ENCODE data around the gene CATSPERE. TPM values are rescaled to one million over a fixed set of nuclear protein-coding genes. Genes with fewer than 3 reads are reported as not detected.
A peak's percentile ranks its signal among the peaks of the same experiment; 100 is the strongest.

The CATSPERE gene
- total and polyA plus RNA-seq, 9 of the 15 experiments (the other 6 are each of a cell fraction or from before 2014, with no cell fraction given): 0.06 to 0.16 (median 0.09) TPM; not detected in 3

DNA sequence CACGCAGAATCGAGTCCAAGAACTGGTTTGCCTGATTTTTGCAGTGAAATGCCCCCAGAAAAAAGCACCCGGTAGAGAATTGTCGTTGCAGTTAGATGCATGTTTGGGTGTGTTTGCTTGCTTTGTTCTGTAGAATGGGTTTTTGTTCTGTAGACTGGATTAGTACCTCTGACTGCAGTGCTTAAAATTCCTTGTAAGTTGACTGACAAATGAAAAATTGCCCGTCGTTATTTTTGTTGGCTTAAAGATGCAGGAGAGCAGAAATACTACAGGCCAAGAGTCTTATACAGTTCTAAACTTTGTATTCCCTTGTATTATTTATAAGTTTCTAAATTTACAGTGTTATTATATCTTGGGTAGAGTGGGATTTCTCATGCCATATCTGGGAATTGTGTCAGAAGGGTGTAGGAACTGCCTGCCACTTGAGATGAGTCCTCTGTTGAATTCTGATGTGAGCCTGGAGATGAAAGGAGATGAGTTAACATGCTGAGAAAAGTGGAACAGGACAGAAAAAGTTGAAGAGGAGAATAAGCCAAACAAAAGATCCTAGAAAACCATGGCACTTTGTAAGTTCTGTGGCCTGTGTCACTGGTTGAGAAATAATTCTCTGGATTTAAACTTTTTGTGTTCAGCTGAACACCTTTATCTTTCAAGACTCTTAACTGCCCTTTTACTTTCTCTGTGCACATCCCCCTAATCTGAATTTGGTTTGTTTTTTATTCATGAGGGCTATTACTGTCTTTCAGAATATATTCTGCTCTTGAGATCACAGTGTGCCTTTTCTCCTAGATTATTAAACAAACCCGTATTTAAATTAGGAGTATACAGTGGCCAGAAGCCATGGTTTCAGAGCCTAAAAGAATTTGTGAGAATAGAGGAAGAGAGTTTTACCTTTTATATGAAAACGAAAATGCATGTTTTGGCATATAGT, 193.3 kb downstream of the CATSPERE start:
- H3K27ac ChIP-seq (ENCODE audit: extremely low read depth, low read depth, low read length): peak overlapping the region; percentile 77
- peak overlapping the region; percentile 95 to 100 for H3K9ac ChIP-seq (ENCODE audit: insufficient read depth in 1 of 2, low read depth in 2 of 2, low read length in 2 of 2)
- 0 out of 2 replicates have a peak overlapping the region, but pooled peaks have one; percentile 100 for H2AFZ ChIP-seq (ENCODE audit: low read depth, low read length)
- ChIA-PET CTCF (ENCODE audit: low intra/inter-chr PET ratio) (no interaction called here), POLR2A (interaction anchor here (0.7 to 1.0 kb wide), 3 partner anchors 34 to 486 kb away, joined by 3 read pairs; no protein-coding TSS in a partner anchor)
- DNase-seq (ENCODE audit: extremely low read depth in 1 of 4, low spot score in 3 of 4): peak in 1 of 4 experiments; percentile 32
- no peak for ATAC-seq
- 1% methylated on average over 8 of the region's 8 CpGs for WGBS (ENCODE audit: insufficient coverage, low coverage, missing lambda C conversion rate)
- FAIRE-seq: peak; percentile 46
- no peaks in the 10 kb centered on the region for H3K27me3 ChIP-seq (ENCODE audit: control insufficient read depth in 2 of 2, insufficient read depth in 2 of 2, low read length in 2 of 2)
- H4K20me1 ChIP-seq (replicated peaks; ENCODE audit: control insufficient read depth, insufficient read depth, low read length): no peaks in the 10 kb centered on the region
- H3K9me1 ChIP-seq (ENCODE audit: control insufficient read depth, insufficient read depth, low read length): no peaks in the 10 kb centered on the region
- peak overlapping the region; percentile 76 for H3K4me3 ChIP-seq
- H3K36me3 ChIP-seq (ENCODE audit: control insufficient read depth, insufficient read depth, low read length): peaks cover 33% of the 10 kb centered on the region
- H3K9me3 ChIP-seq (replicated peaks; ENCODE audit: control insufficient read depth, insufficient read depth, low read depth, low read length): no peaks in the 10 kb centered on the region
- H3K4me1 ChIP-seq (replicated peaks in 1 of 2; ENCODE audit: control insufficient read depth in 2 of 2, insufficient read depth in 2 of 2, low read length in 2 of 2): peaks cover 11 to 25% of the 10 kb centered on the region in 2 experiments; a peak in 4 of 5 replicates
- in situ Hi-C loops (cut with MboI) (no loop called here), intact Hi-C loops (cut with micrococcal nuclease) (loop anchor here (5.0 kb wide), 3 partner anchors 143 to 388 kb away; no protein-coding TSS in a partner anchor)
- H3K4me2 ChIP-seq (ENCODE audit: insufficient read depth, low read length): peak overlapping the region; percentile 86
- TSS peak; percentile 33 for BruUV-seq (replicated peaks)
- peaks cover 62% of the 10 kb centered on the region for H3K79me2 ChIP-seq (ENCODE audit: control insufficient read depth, insufficient read depth, low read length)
- TF ChIP-seq GABPA (tag; conservative IDR thresholded peaks at IDR 0.05; ENCODE audit: low read depth) (no peak), OTX1 (CRISPR knock-in tag; IDR thresholded peaks at IDR 0.05) (no peak), CBX1 (IDR thresholded peaks at IDR 0.05; ENCODE audit: low read depth) (no peak), ZNF232 (CRISPR knock-in tag; IDR thresholded peaks at IDR 0.05) (no peak), BACH1 (tag; IDR thresholded peaks at IDR 0.05) (0 out of 2 replicates have a peak, but pooled peaks have one; percentile 44), ZNF347 (CRISPR knock-in tag; IDR thresholded peaks at IDR 0.05; ENCODE audit: low read depth) (no peak), ATF2 (CRISPR knock-in tag; IDR thresholded peaks at IDR 0.05) (no peak), COPS2 (conservative IDR thresholded peaks at IDR 0.05) (no peak), ZNF445 (CRISPR knock-in tag; IDR thresholded peaks at IDR 0.05; ENCODE audit: low read depth) (no peak), NEUROD1 (IDR thresholded peaks at IDR 0.05; ENCODE audit: borderline replicate concordance, low read depth, low read length, partially characterized antibody) (no peak), ZNF212 (CRISPR knock-in tag; IDR thresholded peaks at IDR 0.05) (no peak)
- TF ChIP-seq, protein P1, sequence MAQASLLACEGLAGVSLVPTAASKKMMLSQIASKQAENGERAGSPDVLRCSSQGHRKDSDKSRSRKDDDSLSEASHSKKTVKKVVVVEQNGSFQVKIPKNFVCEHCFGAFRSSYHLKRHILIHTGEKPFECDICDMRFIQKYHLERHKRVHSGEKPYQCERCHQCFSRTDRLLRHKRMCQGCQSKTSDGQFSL (CRISPR knock-in tag; IDR thresholded peaks at IDR 0.05): no peak
- TF ChIP-seq, protein P1 (tag; IDR thresholded peaks at IDR 0.05): no peak
- TF ChIP-seq, protein P2, sequence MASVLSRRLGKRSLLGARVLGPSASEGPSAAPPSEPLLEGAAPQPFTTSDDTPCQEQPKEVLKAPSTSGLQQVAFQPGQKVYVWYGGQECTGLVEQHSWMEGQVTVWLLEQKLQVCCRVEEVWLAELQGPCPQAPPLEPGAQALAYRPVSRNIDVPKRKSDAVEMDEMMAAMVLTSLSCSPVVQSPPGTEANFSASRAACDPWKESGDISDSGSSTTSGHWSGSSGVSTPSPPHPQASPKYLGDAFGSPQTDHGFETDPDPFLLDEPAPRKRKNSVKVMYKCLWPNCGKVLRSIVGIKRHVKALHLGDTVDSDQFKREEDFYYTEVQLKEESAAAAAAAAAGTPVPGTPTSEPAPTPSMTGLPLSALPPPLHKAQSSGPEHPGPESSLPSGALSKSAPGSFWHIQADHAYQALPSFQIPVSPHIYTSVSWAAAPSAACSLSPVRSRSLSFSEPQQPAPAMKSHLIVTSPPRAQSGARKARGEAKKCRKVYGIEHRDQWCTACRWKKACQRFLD (CRISPR knock-in tag; IDR thresholded peaks at IDR 0.05): no peak
